ENCODE results near the gene PTCHD1.

PTCHD1 gene

DNA sequence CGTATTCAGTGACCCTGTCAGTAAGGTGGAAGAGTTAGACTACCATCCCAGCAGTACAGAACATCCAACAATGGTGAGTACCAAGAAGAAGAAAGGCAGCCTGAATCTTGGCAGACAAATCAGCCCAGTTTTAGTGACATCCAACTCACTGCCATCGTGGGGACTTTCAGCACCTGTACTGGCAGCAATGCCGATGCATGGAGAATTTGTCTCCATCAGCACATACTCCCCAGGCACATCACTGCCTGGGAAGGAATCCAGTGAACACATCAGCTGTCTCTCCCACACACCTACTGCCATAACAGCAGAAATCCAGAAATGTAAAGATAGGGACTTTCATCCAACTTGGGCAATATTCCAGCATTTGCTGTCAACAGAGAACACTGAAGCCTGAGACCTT is 29.8 kb downstream of the PTCHD1 start:
- DNase-seq = no peak

GRCh38 chrX:23365541-23365940 is 30.9 kb downstream of the PTCHD1 start:
- no peak for DNase-seq

DNA sequence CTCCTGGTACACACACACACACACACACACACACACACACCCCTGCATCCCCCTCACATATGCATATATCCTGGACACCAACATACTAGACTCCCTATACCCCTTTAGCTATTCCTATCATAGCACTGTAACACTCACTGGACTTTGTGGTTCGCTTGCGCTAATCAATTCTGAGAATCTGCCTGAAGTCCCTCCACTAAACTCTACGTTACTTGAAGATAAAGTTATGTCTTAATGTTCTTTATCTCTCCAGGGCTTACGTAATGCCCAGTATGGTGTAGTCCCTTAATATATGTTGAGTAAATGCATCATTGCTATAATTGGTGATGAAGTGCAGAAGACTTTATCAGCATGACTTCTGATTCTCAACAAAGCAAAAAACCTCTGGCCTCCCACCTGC is 32.3 kb downstream of the PTCHD1 start:
- DNase-seq = no peak

- no peak for DNase-seq
Measured at GRCh38 chrX:23369027-23369426, 34.4 kb downstream of the PTCHD1 start.

GRCh38 chrX:23372220-23372902 is 37.7 kb downstream of the PTCHD1 start:
- DNase-seq = no peak

- DNase-seq = no peak
Measured at GRCh38 chrX:23373129-23373804, 38.6 kb downstream of the PTCHD1 start.

GRCh38 chrX:23374291-23374690 is 39.6 kb downstream of the PTCHD1 start:
- DNase-seq = no peak

DNA sequence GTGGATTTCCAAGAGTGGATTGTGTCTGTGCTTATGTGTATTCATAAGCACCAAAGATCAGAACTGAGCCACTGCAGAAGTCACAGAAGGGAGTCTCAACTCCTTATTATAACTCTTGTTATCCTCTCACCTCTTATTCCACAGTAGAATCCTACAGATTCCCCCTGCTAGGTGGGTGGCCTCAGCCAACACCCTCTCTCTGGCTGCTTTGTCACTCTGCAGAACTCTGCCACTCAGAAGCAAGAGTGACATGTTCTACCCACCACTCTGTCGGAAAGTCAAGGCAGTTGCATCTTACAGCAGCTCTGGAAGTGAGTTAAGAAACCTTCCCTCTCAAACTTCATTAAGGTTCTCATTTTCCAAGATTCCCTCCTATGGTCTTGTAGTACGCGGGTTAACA is 41.9 kb downstream of the PTCHD1 start:
- DNase-seq = no peak

- no peak for DNase-seq
Measured at GRCh38 chrX:23380581-23380980, 45.9 kb downstream of the PTCHD1 start.

DNA sequence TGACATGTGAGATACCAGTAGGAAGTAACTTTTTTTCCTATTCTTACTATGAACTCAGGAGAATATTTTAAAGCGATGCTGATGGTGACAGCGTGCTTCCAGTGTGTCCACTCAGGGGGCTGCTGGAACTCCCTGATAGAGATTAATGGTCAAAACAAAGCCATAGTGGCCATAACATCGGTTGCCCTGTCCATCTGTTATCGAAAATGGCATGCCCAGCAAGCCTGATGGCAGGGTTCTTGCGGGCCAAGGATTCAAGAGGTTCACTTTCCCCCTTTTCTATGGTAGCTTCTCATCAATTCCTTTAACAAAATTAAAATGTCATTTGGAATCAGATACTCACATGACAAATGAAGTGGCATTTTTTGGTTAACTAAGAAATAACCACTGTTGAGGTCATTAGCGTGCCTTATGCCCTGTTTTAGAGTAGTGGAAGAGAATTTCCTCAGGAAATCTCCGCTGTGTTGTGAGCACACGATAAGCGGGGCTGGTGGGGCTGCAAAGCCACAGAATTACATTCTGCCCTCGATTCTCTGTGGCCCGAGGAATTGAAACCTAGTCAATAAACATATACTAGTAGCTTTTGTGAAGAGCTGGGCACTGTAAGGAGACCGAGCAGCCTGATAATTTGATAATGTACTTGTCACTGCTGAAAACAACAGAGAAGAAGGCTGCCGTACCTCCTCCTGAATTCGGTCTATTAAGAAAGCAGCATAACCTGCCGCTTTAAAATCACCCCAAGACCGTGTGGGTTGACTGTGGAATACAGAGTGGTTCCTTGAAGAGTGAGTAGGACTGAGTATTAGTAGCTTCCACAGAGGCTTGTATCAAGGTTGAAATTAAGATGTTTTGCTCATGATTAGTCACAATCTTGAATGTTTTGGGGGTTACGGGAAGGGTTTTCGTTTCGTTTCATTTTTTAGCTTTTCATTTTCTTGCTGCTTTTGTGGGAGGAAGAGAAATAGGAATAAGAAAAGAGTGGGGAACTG is 46.7 kb downstream of the PTCHD1 start:
- no peak for DNase-seq

DNA sequence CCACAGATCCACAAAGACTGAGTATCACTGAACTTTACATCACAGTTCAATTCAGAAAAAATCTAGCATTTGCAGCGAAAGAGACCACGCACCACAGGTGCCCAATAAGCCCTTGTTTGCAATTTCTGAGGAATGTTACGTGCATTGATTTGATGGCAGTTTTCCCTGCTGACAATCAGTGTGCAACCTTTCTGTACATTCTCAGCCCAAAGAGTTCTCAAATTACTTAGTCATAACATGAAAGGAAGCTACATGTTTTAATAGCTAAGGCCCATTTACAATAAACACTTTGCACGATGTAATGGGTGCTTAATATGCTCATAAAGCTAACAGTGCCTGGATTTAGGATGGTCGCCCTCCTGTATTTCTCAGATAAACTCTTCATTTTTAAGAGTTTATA is 47.9 kb downstream of the PTCHD1 start:
- no peak for DNase-seq

DNA sequence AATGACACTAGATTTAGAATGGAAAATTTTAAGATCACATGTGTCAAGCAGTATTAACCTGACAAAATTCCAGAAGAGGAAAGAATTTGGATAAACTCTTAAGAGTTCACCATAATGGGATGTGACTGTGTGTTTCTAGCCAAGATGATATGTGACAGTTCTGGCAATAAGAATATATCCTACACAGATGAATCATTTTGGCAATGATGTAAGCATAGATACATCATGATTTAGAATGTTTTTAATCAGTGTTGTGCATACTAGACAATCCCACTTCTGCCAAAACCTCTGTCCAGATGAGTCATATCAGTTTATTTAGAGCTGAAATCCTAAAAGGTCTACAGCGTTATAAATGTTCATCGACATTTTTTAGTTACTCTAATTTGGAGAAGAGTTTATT is 48.8 kb downstream of the PTCHD1 start:
- DNase-seq = peak; percentile 7

DNA sequence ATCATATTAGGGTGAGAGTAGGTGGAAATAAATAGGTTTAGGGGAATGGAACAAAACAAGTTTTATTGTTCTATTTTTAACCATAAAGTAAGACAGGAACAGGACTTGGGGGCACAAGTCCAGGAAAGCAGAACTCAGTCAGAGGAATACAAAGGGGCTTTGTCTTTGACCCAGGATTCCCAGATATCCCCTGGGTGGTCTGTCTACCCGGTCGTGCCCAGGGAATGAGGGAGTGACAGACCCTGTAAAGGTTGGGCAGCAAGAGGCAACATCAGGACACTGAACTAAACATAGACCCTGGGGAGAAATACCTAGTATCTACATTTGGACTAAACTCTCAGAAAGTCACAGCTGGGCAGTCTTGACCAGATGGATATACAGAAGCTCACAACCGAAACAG is 50.6 kb downstream of the PTCHD1 start:
- no peak for DNase-seq

- no peak for DNase-seq
Measured at GRCh38 chrX:23386260-23386659, 51.6 kb downstream of the PTCHD1 start.

- no peak for DNase-seq
Measured at GRCh38 chrX:23386726-23387125, 52.1 kb downstream of the PTCHD1 start.

GRCh38 chrX:23387550-23388184 is 53.0 kb downstream of the PTCHD1 start:
- no peak for DNase-seq

DNA sequence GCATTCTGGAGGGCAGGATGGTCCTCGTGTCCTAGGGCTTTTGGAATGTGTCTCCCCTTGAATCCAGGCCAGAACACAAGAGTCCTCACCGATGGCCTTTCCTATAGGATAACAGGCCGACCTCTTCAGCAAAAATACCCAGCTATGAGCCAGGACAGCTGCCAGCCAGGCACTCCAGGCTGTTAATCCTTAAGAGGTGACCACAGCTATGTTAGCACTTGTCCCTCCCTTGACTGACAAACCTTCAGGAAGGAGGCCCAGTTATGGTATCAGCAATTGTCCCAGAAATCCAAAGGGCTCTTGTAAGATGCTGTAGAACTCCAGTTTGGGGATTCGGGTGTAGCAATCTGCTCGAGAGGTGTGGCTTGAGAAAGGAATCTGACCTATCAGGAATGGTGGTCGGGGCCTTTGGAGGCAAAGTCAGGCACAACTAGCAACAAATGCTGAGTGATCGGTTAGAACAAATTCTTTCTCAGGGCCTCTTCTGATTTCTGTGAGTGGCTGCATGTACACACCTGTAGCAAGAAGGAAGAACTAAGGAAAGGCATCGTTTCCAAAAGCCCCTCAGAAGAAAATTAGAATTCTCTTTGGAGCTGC is 54.6 kb downstream of the PTCHD1 start:
- no peak for DNase-seq

DNA sequence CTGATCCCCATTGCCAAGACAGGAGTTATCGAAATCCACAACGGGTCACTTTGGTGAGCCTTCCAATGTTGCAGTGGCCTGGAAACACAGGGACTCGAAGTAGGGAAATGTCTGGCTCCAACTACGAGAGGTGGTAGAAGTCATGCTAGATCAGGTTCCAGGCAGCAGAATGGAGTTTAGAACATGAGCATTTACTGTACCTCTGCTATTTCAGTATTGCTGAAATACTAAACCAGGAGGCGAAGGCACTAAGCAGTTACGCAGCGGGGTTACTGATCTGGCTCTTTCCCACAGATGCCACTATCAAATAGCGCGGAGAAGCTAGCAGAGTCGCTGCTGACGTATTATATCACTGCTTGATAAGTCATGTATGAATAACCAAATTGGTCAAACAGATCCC is 56.3 kb downstream of the PTCHD1 start:
- DNase-seq = no peak

DNA sequence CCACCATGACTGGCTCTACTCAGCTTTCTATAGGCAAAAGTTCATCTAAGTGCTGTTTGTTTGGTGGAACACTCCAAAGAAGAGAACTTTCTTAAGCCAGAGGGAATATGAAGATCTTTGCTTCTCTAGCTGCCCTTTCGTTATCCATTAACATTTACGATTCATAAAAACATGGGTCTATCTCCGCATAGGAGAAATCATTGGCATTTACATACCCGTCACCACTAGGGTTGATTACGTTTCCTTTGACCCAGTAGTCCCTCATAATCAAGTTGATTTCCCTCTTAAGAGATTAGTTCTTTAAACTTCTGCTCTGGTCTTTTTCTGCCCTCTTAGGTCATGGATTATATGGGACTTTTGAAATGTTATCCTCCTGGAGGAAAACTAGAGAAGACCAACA is 57.5 kb downstream of the PTCHD1 start:
- no peak for DNase-seq

DNA sequence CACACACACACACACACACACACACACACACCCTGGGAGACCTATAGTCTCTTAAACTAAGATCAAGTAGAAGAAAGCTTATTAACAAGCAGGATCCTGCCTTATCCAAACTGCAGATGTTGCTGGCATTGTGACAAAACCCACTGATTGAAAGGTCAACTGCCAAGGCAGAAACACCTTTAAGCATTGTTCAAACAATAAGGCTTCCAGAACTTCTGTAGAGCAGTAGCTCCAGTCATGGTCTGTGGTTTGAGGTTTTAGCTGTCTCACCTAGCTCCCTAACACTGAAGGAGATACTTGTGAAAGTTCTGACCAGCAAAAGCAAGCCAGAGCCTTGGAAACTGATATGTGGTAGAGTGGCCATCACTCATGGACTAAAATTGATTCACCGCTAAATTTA is 59.8 kb downstream of the PTCHD1 start:
- no peak for DNase-seq

DNA sequence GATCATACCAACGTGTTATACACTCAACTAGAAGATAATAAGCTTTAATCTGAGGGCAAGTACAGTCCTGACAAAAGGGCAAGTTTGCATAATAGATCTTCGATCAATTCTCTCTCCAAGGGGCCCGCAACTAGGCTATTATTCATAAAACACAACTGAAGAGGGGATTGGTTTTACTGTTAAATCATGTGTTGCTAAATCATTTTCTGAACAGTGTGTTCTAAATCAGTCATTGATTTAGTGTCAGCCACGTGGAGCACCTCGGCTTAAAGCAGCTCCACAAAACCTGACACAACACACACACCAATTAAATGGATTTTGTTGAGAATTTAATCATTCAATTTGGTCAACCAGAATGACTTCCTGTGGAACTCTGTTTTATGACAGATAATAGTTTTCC is 61.6 kb downstream of the PTCHD1 start:
- DNase-seq = no peak

- DNase-seq = no peak
Measured at GRCh38 chrX:23398570-23398969, 63.9 kb downstream of the PTCHD1 start.

GRCh38 chrX:23403849-23404248 is 69.2 kb downstream of the PTCHD1 start:
- no peak for DNase-seq

Data from activated CD4-positive, alpha-beta T cell treated with anti-CD3 and anti-CD28 coated beads, Interleukin-2, amount 50 U/mL, for 16 hours (primary cell).